ENCODE results near the gene SLC9B1. TPM values are rescaled to one million over a fixed set of nuclear protein-coding genes. Genes with fewer than 3 reads are reported as not detected.

The SLC9B1 gene
- total and polyA plus RNA-seq, 2 of the 8 experiments (the other 6 are each of a cell fraction or from before 2014, with no cell fraction given): 0.08 to 0.19 TPM

- no peak for TF ChIP-seq CHD7 (IDR thresholded peaks at IDR 0.05; ENCODE audit: insufficient replicate concordance, low read length)
- TF ChIP-seq TCF12 (IDR thresholded peaks at IDR 0.05; ENCODE audit: low read depth, low read length): no peak
- no peak for TF ChIP-seq CTCF (IDR thresholded peaks at IDR 0.05; ENCODE audit: control extremely low read depth in 1 of 3, insufficient read depth in 1 of 3, low read depth in 1 of 3, low read length in 3 of 3)
- TF ChIP-seq PHF8 (conservative IDR thresholded peaks at IDR 0.05; ENCODE audit: low read depth, low read length): no peak
- TF ChIP-seq CHD2 (IDR thresholded peaks at IDR 0.05; ENCODE audit: low read length): no peak
- no peak for TF ChIP-seq KDM5A (IDR thresholded peaks at IDR 0.05; ENCODE audit: low read length)
- no peak for TF ChIP-seq TEAD4 (IDR thresholded peaks at IDR 0.05; ENCODE audit: low read depth, low read length)
- TF ChIP-seq SRF (IDR thresholded peaks at IDR 0.05; ENCODE audit: low read depth, low read length): no peak
- TF ChIP-seq JUN (IDR thresholded peaks at IDR 0.05; ENCODE audit: low read depth, low read length): no peak
These were observed 31.0 kb downstream of the SLC9B1 start (continued) for GRCh38 chr4:102988429-102989020.

All from H1 (cell line).